ENCODE data around the gene LRRC51. TPM values are rescaled to one million over a fixed set of nuclear protein-coding genes. Genes with fewer than 3 reads are reported as not detected.

Gene LRRC51
- total RNA-seq, 1 experiment from 2014 or later = 13.4 TPM

GRCh38 chr11:72079819-72080325 is 778 bp upstream of the LRRC51 start:
- TF ChIP-seq REST (IDR thresholded peaks at IDR 0.05; ENCODE audit: insufficient read depth in 1 of 2, low read depth in 2 of 2, low read length in 1 of 2) = no peak
- TF ChIP-seq SIN3A (IDR thresholded peaks at IDR 0.05; ENCODE audit: borderline replicate concordance, insufficient read depth, low read depth, low read length) = peak; percentile 35; the same call in 1 of the 2 replicates
- TF ChIP-seq TCF7L2 (IDR thresholded peaks at IDR 0.05; ENCODE audit: low read depth, low read length) = no peak
- no peak for TF ChIP-seq POLR2AphosphoS5 (IDR thresholded peaks at IDR 0.05; ENCODE audit: low read depth, low read length)
- no peaks in the 10 kb centered on the region for H3K27me3 ChIP-seq (ENCODE audit: control insufficient read depth, insufficient read depth, low read length)
- ChIA-PET POLR2A (no interaction called here), CTCF (no interaction called here)
- intact Hi-C loops (cut with micrococcal nuclease; ENCODE audit: unreplicated experiment) = no loop called here
- no peaks in the 10 kb centered on the region for H3K9me3 ChIP-seq (ENCODE audit: control insufficient read depth, insufficient read depth, low read depth, low read length)
- DNase-seq (ENCODE audit: low read depth, low spot score) (no peak), ATAC-seq (peak; percentile 49; the same call in 1 of the 2 replicates)
- no TSS peak for BruUV-seq (replicated peaks)
- peak overlapping the region; percentile 76 for H3K27ac ChIP-seq (ENCODE audit: low read length)
- peaks cover 22% of the 10 kb centered on the region for H3K4me1 ChIP-seq (ENCODE audit: control insufficient read depth, insufficient read depth, low read length)
- H3K36me3 ChIP-seq (ENCODE audit: control insufficient read depth, insufficient read depth, low read length) = no peaks in the 10 kb centered on the region
- peak overlapping the region; percentile 58 to 95 for H3K4me3 ChIP-seq (ENCODE audit: low read depth in 2 of 2, low read length in 2 of 2)
- in situ Hi-C loops (cut with HindIII; ENCODE audit: low pct_unique_long_range_greater_than_20kb, low sequenced_read_pairs) = no loop called here

DNA sequence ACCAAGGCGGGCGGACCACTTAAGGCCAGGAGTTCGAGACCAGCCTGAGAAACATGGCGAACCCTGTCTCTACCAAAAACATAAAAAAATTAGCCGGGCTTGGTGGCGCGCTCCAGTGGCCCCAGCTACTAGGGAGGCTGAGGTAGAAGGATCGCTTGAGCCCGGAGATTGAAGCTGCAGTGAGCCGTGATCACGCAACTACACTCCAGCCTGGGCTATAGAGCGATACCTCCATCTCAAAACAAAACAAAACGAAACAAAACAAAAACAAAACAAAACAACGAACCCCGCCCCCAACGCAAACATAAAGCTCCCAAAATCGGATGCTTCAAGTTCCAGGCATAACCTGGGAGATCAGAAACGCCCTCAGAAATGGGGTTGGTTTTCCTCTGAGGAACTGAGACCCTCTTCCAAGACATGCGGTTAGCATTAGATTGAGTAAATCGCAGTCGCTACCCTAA is 564 bp downstream of the LRRC51 start:
- H3K36me3 ChIP-seq (ENCODE audit: control insufficient read depth, insufficient read depth, low read length) = no peaks in the 10 kb centered on the region
- ChIA-PET POLR2A (interaction anchor here (0.6 to 0.9 kb wide), 3 partner anchors 11 to 994 kb away, joined by 3 to 4 read pairs (median 3); no protein-coding TSS in a partner anchor), CTCF (interaction anchor here (1.2 kb wide), 2 partner anchors 10 to 56 kb away, joined by 3 to 5 read pairs; no protein-coding TSS in a partner anchor)
- BruUV-seq (replicated peaks) = TSS peak; percentile 88
- in situ Hi-C loops (cut with HindIII; ENCODE audit: low pct_unique_long_range_greater_than_20kb, low sequenced_read_pairs) (no loop called here), intact Hi-C loops (cut with micrococcal nuclease; ENCODE audit: unreplicated experiment) (no loop called here)
- H3K27ac ChIP-seq (ENCODE audit: low read length) = peak overlapping the region; percentile 92
- peak overlapping the region; percentile 58 to 92 for H3K4me3 ChIP-seq (ENCODE audit: low read depth in 2 of 2, low read length in 2 of 2)
- H3K27me3 ChIP-seq (ENCODE audit: control insufficient read depth, insufficient read depth, low read length) = no peaks in the 10 kb centered on the region
- no peak for DNase-seq (ENCODE audit: low read depth, low spot score)
- H3K9me3 ChIP-seq (ENCODE audit: control insufficient read depth, insufficient read depth, low read depth, low read length) = no peaks in the 10 kb centered on the region
- H3K4me1 ChIP-seq (ENCODE audit: control insufficient read depth, insufficient read depth, low read length) = peaks cover 19% of the 10 kb centered on the region
- no peak for TF ChIP-seq TCF7L2 (IDR thresholded peaks at IDR 0.05; ENCODE audit: low read depth, low read length)
- no peak for TF ChIP-seq CTCF (IDR thresholded peaks at IDR 0.05)
- TF ChIP-seq REST (IDR thresholded peaks at IDR 0.05; ENCODE audit: insufficient read depth in 1 of 2, low read depth in 2 of 2, low read length in 1 of 2) = no peak
- no peak for TF ChIP-seq POLR2AphosphoS5 (IDR thresholded peaks at IDR 0.05; ENCODE audit: low read depth, low read length)
- TF ChIP-seq SIN3A (IDR thresholded peaks at IDR 0.05; ENCODE audit: borderline replicate concordance, insufficient read depth, low read depth, low read length) = no peak
- no peak for ATAC-seq
